ENCODE measurements around the gene ZAR1L. TPM values are rescaled to one million over a fixed set of nuclear protein-coding genes. Genes with fewer than 3 reads are reported as not detected.

Gene ZAR1L
- total and polyA plus RNA-seq, 12 donors = not detected

DNA sequence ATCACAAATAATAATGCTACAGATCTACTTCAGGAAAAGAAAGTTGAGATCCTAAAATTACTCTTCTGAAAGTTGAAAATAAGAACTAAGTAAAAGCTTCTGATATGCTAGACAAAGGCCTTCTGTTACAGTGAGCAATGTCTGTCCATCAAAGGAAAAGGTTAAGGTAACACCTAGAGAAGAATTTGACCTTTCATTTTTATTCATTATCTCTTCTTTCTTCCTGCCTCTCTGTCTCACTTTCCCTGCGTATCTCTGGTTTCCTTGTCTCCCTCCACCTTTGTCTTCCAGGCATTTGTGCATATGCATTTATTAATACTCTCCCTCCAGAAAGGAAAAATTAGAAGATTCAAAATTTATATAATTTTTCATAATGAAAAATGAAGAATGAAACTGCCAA is 49.0 kb downstream of the ZAR1L start:
- TF ChIP-seq, protein P1, sequence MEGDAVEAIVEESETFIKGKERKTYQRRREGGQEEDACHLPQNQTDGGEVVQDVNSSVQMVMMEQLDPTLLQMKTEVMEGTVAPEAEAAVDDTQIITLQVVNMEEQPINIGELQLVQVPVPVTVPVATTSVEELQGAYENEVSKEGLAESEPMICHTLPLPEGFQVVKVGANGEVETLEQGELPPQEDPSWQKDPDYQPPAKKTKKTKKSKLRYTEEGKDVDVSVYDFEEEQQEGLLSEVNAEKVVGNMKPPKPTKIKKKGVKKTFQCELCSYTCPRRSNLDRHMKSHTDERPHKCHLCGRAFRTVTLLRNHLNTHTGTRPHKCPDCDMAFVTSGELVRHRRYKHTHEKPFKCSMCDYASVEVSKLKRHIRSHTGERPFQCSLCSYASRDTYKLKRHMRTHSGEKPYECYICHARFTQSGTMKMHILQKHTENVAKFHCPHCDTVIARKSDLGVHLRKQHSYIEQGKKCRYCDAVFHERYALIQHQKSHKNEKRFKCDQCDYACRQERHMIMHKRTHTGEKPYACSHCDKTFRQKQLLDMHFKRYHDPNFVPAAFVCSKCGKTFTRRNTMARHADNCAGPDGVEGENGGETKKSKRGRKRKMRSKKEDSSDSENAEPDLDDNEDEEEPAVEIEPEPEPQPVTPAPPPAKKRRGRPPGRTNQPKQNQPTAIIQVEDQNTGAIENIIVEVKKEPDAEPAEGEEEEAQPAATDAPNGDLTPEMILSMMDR (IDR thresholded peaks at IDR 0.05) = no peak
- DNase-seq = no peak
- Histone ChIP-seq H3K27me3 (no peaks in the 10 kb centered on the region), H3K9me3 (no peaks in the 10 kb centered on the region), H3K4me3 (no peak overlapping the region), H3K36me3 (peaks cover 0 to 90% (median 40%) of the 10 kb centered on the region in 9 donors), H3K4me1 (peaks cover 7 to 64% (median 48%) of the 10 kb centered on the region in 9 donors), H3K27ac (peak overlapping the region in 7 of 10 donors; percentile 29 to 92 (median 80))
- intact Hi-C loops (cut with DNase I) = no loop called here
- WGBS, 2 donors = 81 to 88% methylated on average over 1 of the region's 1 CpG
- no peak for ATAC-seq

DNA sequence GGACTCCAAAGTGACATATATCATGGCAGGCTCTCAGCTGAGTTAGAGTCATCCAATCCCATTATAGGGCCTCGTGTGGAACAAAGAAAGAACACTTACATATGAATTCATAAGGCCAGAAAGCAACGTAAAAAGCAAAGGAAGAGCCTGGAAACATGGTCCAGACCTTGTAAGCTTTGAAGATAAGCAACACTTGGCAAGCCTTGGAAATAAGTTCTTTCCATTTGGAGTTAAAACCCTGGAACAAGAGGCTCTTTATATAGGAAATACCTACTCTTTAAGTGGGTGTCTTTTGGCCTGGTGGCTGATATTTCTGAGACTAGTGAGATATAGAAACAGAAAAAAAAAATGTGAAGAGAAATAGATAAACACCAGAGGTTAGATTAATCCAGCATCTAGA is 49.4 kb downstream of the ZAR1L start:
- DNase-seq = no peak
- 18% methylated on average over 2 of the region's 2 CpGs for WGBS, 2 donors
- TF ChIP-seq, protein P1 (IDR thresholded peaks at IDR 0.05) = no peak
- Histone ChIP-seq H3K36me3 (peaks cover 0 to 86% (median 36%) of the 10 kb centered on the region in 9 donors), H3K27ac (peak overlapping the region in 9 of 10 donors; percentile 13 to 92 (median 79)), H3K27me3 (no peaks in the 10 kb centered on the region), H3K4me3 (no peak overlapping the region), H3K4me1 (peaks cover 11 to 64% (median 51%) of the 10 kb centered on the region in 9 donors), H3K9me3 (no peaks in the 10 kb centered on the region)
- intact Hi-C loops (cut with DNase I) = no loop called here
- no peak for ATAC-seq

DNA sequence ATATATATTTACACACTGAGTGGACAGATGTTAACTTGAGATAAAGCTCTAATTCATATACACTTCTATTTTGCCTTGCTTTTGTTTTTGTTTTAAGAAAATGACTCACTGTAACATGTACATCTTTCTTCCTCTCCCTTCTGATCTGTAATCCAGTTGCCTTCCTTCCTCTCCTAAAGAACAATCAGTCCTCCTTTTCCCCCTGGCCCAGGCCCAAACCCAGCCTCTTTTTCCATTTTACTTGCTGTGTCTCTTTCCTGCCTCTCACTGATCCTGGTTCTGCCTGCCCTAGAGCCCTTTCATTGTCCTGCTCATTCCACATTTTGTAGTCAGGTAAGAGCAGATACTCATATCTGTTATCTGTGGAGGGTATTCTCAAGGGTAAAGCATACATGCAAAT is 50.8 kb downstream of the ZAR1L start:
- TF ChIP-seq, protein P1 (IDR thresholded peaks at IDR 0.05) = no peak
- H3K36me3 ChIP-seq = peaks cover 0 to 80% (median 37%) of the 10 kb centered on the region in 9 donors
- DNase-seq (peak; percentile 69 to 91), ATAC-seq (peak; percentile 47 to 83 (median 71))
- H3K4me1 ChIP-seq = peaks cover 14 to 77% (median 58%) of the 10 kb centered on the region in 9 donors
- H3K27me3 ChIP-seq = no peaks in the 10 kb centered on the region
- intact Hi-C loops (cut with DNase I) = no loop called here
- H3K4me3 ChIP-seq = peak overlapping the region in 1 of 10 donors; percentile 9
- peak overlapping the region; percentile 36 to 92 (median 78) for H3K27ac ChIP-seq
- no peaks in the 10 kb centered on the region for H3K9me3 ChIP-seq

DNA sequence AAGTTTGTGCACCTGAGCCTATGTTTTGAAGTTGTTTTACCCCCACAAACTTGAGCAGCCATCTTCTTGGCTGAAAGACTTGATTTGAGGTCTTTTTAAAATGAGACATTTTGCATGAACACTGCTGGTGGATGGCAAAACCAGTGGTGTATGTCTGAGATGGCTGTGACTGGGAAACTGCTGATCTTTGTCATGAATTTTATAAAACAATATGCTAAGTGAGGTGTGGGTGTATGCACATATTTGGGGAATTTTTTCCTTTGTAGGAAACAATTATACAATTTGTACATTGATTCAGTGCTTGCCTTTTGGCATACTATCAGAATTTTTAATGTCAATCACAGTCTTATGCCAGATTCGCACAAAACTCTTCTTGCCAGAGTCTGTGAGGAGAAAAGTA is 52.5 kb downstream of the ZAR1L start:
- H3K27me3 ChIP-seq = no peaks in the 10 kb centered on the region
- peaks cover 0 to 80% (median 31%) of the 10 kb centered on the region in 9 donors for H3K36me3 ChIP-seq
- H3K4me3 ChIP-seq = no peak overlapping the region
- DNase-seq (no peak), ATAC-seq (no peak)
- 83 to 85% methylated on average over 1 of the region's 1 CpG for WGBS, 2 donors
- no peaks in the 10 kb centered on the region for H3K9me3 ChIP-seq
- intact Hi-C loops (cut with DNase I) = no loop called here
- peak overlapping the region; percentile 36 to 92 (median 70) for H3K27ac ChIP-seq
- H3K4me1 ChIP-seq = peaks cover 14 to 92% (median 60%) of the 10 kb centered on the region in 9 donors
- TF ChIP-seq, protein P1 (IDR thresholded peaks at IDR 0.05) = no peak

Data from heart right ventricle (tissue), 16 donors.